HepG2 (cell line): ENCODE data around the gene GPAT3. TPM values are rescaled to one million over a fixed set of nuclear protein-coding genes. Genes with fewer than 3 reads are reported as not detected.

Experiments used
- ATAC-seq: fragments of 200-7000 bp; cut with Tn5 transposase; 3 replicates; pipeline ENCODE4 v1.9.1; 2020; ENCODE audit warnings: mild to moderate bottlenecking, moderate library complexity
- BruUV-seq: library from RNA; stranded (reverse); fragments of 400-500 nt; replicated peaks from 2 replicates; lab custom pipeline; 2021; lab: Mats Ljungman, UMichigan
- CTCF ChIA-PET: fragments of 300-600 bp; formaldehyde crosslinking; extraction: SDS; loops from one replicate; lab custom pipeline; 2021; ENCODE audit warnings: low total read pairs, inconsistent platforms, low intra/inter-chr PET ratio; lab: Yijun Ruan, JAX
- POLR2A ChIA-PET: fragments of 350-600 bp; sonication (Branson Sonifier 250); formaldehyde crosslinking; loops from one replicate; lab custom pipeline; 2020; ENCODE audit warnings: antibody characterized with exemption, inconsistent platforms; lab: Yijun Ruan, JAX
- DNase-seq: peaks from one replicate; pipeline ENCODE4 v3.0.0-alpha.2; 2015; ENCODE audit warnings: low spot score
- FAIRE-seq: peaks from 3 replicates; lab custom pipeline; 2011; peaks lifted over from hg19 to GRCh38; lab: Jason Lieb, UNC
- H2AFZ ChIP-seq: one replicate; pipeline ENCODE4 v1.6.1; 2011; ENCODE audit warnings: low read length, inconsistent platforms
- H3K27ac ChIP-seq: fragments of 300-600 bp; 3 replicates; pipeline ENCODE4 v1.8.0; 2011; ENCODE audit warnings: mixed run types, mild to moderate bottlenecking, mixed read lengths, low read length, inconsistent platforms; ENCODE audit not compliant: insufficient read depth; ENCODE audit errors: extremely low read length
- H3K27me3 ChIP-seq, 2 experiments: fragments of 200-600 bp in 1 of 2; 2 replicates in 1 of 2; 3 replicates in 1 of 2; pipeline versions ENCODE4 v1.6.0 to v1.8.0; 2011; ENCODE audit warnings: low read length in 2 of 2, mild to moderate bottlenecking in 2 of 2, moderate library complexity in 2 of 2, inconsistent platforms in 1 of 2; ENCODE audit not compliant: insufficient read depth in 2 of 2, control insufficient read depth in 1 of 2
- H3K36me3 ChIP-seq, 2 experiments: fragments of 200-600 bp in 1 of 2; replicated peaks in 1 of 2; 2 replicates in 1 of 2; 3 replicates in 1 of 2; pipeline versions ENCODE4 v1.5.1 to v1.8.0; 2011; ENCODE audit warnings: low read length in 2 of 2, inconsistent platforms in 1 of 2; ENCODE audit not compliant: insufficient read depth in 2 of 2, control insufficient read depth in 1 of 2
- H3K4me1 ChIP-seq: 2 replicates; pipeline ENCODE4 v1.5.1; 2012; ENCODE audit warnings: low read length, inconsistent platforms; ENCODE audit not compliant: insufficient read depth
- H3K4me2 ChIP-seq: 2 replicates; pipeline ENCODE4 v1.6.0; 2011; ENCODE audit warnings: low read depth, low read length, inconsistent platforms
- H3K4me3 ChIP-seq, 3 experiments: fragments of 200-600 bp in 1 of 3; sonication (generic), shearing (Covaris generic) in 1 of 3; replicated peaks in 1 of 3; 2 replicates each; pipeline ENCODE4 v1.5.1; 2011 to 2016; ENCODE audit warnings: low read length in 3 of 3, inconsistent platforms in 2 of 3, low read depth in 2 of 3, mild to moderate bottlenecking in 2 of 3, control low read depth in 1 of 3, mixed read lengths in 1 of 3; ENCODE audit not compliant: insufficient read depth in 1 of 3
- H3K79me2 ChIP-seq: one replicate; pipeline ENCODE4 v1.6.1; 2011; ENCODE audit warnings: low read length, inconsistent platforms; ENCODE audit not compliant: insufficient read depth
- H3K9ac ChIP-seq: 2 replicates; pipeline ENCODE4 v1.6.0; 2011; ENCODE audit warnings: mild to moderate bottlenecking, low read depth, low read length, inconsistent platforms; ENCODE audit not compliant: insufficient read depth
- H3K9me3 ChIP-seq: 2 replicates; pipeline ENCODE4 v1.5.1; 2012; ENCODE audit warnings: mild to moderate bottlenecking, low read length
- H4K20me1 ChIP-seq: 2 replicates; pipeline ENCODE4 v1.6.0; 2011; ENCODE audit warnings: inconsistent platforms, mild to moderate bottlenecking, low read length, moderate library complexity; ENCODE audit not compliant: insufficient read depth
- BCL3 ChIP-seq: sonication (generic); formaldehyde crosslinking; IDR thresholded peaks from 2 replicates; pipeline ENCODE4 v1.5.1; 2020; ENCODE audit warnings: mild to moderate bottlenecking, missing genetic modification reagents, moderate library complexity
- CTCF ChIP-seq: sonication (generic); formaldehyde crosslinking; IDR thresholded peaks from 2 replicates; pipeline ENCODE4 v1.5.0; 2020; ENCODE audit warnings: mild to moderate bottlenecking, missing genetic modification reagents, moderate library complexity
- ELF3 ChIP-seq: IDR thresholded peaks from 2 replicates; pipeline ENCODE4 v1.6.1; 2016; ENCODE audit warnings: missing genetic modification reagents, missing compliant biosample characterization
- ELF4 ChIP-seq: sonication (generic); formaldehyde crosslinking; IDR thresholded peaks from 2 replicates; pipeline ENCODE4 v1.5.0; 2020; ENCODE audit warnings: missing genetic modification reagents, mild to moderate bottlenecking, moderate library complexity, borderline replicate concordance
- FOXA3 ChIP-seq: IDR thresholded peaks from 2 replicates; pipeline ENCODE4 v1.6.1; 2016; ENCODE audit warnings: missing genetic modification reagents, missing compliant biosample characterization
- FUBP1 ChIP-seq: sonication (generic); formaldehyde crosslinking; IDR thresholded peaks from 2 replicates; pipeline ENCODE4 v1.5.1; 2020; ENCODE audit warnings: missing genetic modification reagents, mild to moderate bottlenecking, borderline replicate concordance
- KAT7 ChIP-seq: IDR thresholded peaks from 2 replicates; pipeline ENCODE4 v1.6.1; 2018; ENCODE audit warnings: borderline replicate concordance, missing compliant biosample characterization
- NFE2L2 ChIP-seq: fragments of 150-350 bp; IDR thresholded peaks from 2 replicates; pipeline ENCODE4 v1.6.1; 2014; ENCODE audit warnings: low read length
- SOX5 ChIP-seq: IDR thresholded peaks from 2 replicates; pipeline ENCODE4 v1.6.1; 2016; ENCODE audit warnings: borderline replicate concordance
- ZBTB43 ChIP-seq: sonication (generic); formaldehyde crosslinking; conservative IDR thresholded peaks from 2 replicates; pipeline ENCODE4 v1.4.0; 2020; ENCODE audit warnings: missing genetic modification reagents
- ZNF567 ChIP-seq: sonication (generic); formaldehyde crosslinking; IDR thresholded peaks from 2 replicates; pipeline ENCODE4 v1.8.1; 2023; ENCODE audit warnings: mild to moderate bottlenecking, missing genetic modification reagents, borderline replicate concordance
- ZNF660 ChIP-seq: sonication (generic); formaldehyde crosslinking; IDR thresholded peaks from 2 replicates; pipeline ENCODE4 v1.5.1; 2020; ENCODE audit warnings: mild to moderate bottlenecking, low read depth, missing genetic modification reagents, borderline replicate concordance
- ZSCAN12 ChIP-seq: sonication (generic); formaldehyde crosslinking; IDR thresholded peaks from 2 replicates; pipeline ENCODE4 v1.9.0; 2021; ENCODE audit warnings: mild to moderate bottlenecking, missing genetic modification reagents
- WGBS: methylation state at CpG from one replicate; pipeline ENCODE4 v1.1.6; 2017; ENCODE audit warnings: low lambda C conversion rate; 5-methylcytosine and 5-hydroxymethylcytosine counted together
- in situ Hi-C: cut with HindIII; loops from 2 replicates; pipeline ENCODE4 v1.10.0; 2017; ENCODE audit warnings: low pct_unique_long_range_greater_than_20kb; ENCODE audit not compliant: extremely low pct_ligation_motif_present
- intact Hi-C: fragments of 100-400 bp; cut with micrococcal nuclease; formaldehyde crosslinking; loops from one replicate; pipeline ENCODE4 v1.10.0; 2022; ENCODE audit not compliant: unreplicated experiment
- polyA plus RNA-seq, 8 experiments: library from polyadenylated mRNA; depleted of rRNA in 3 of 8; stranded (reverse) in 7 of 8; unstranded in 1 of 8; fragments of >200 nt; fragmentation: Illumina TruSeq in 4 of 8; extraction: Trizol in 4 of 8; gene quantifications; 2 replicates each; pipeline versions ENCODE4 v1.2.1 to v1.2.3, GENCODE V29; 2011 to 2016; ENCODE audit warnings: low read depth in 4 of 8, missing spikeins in 1 of 8, mixed read lengths in 1 of 8; ENCODE audit not compliant: insufficient read depth in 1 of 8
- total RNA-seq, 5 experiments: library from RNA; depleted of rRNA; stranded (reverse); fragments of >200 nt; fragmentation: Illumina TruSeq; extraction: Trizol; gene quantifications; 2 replicates each; pipeline ENCODE4 v1.2.3, GENCODE V29; 2016; ENCODE audit warnings: low read depth in 1 of 5

Gene GPAT3
- total and polyA plus RNA-seq, 2 of the 13 experiments (the other 11 are each of a cell fraction or from before 2014, with no cell fraction given) = 2.4 to 2.6 TPM

- TF ChIP-seq FUBP1 (no peak), BCL3 (CRISPR knock-in tag) (no peak), ELF3 (CRISPR knock-in tag) (peak; percentile 46; the same call in 1 of the 2 replicates), NFE2L2 (peak; percentile 86), SOX5 (CRISPR knock-in tag) (peak; percentile 59; the same call in 1 of the 2 replicates), FOXA3 (CRISPR knock-in tag) (peak; percentile 36; the same call in 1 of the 2 replicates)
Observed at GRCh38 chr4:83618431-83618830, 82.5 kb downstream of the GPAT3 start (continued).

- Histone ChIP-seq H3K9ac (no peak overlapping the region), H3K27me3 (no peaks in the 10 kb centered on the region; a peak in 1 of 5 replicates), H2AFZ (no peak overlapping the region), H3K4me1 (peaks cover 21% of the 10 kb centered on the region), H4K20me1 (no peaks in the 10 kb centered on the region), H3K4me2 (peak overlapping the region; percentile 41; the same call in 1 of the 2 replicates), H3K79me2 (no peaks in the 10 kb centered on the region), H3K36me3 (no peaks in the 10 kb centered on the region), H3K9me3 (peaks cover 30% of the 10 kb centered on the region), H3K4me3 (no peak overlapping the region), H3K27ac (no peak overlapping the region)
- peak; percentile 28; the same call in 2 of the 3 replicates for ATAC-seq
- FAIRE-seq = no peak
- intact Hi-C loops (no loop called here), in situ Hi-C loops (no loop called here)
- no peak for DNase-seq
- POLR2A ChIA-PET = interaction anchor here (1.1 to 1.2 kb wide), 3 partner anchors 14 to 163 kb away, joined by 3 read pairs; partner anchors contain the start of genes HELQ and MRPS18C
- BruUV-seq = no TSS peak
- WGBS = 68% methylated on average over 4 of the region's 4 CpGs
- CTCF ChIA-PET = no interaction called here
- TF ChIP-seq CTCF (CRISPR knock-in tag) (no peak), KAT7 (CRISPR knock-in tag) (no peak), ZBTB43 (CRISPR knock-in tag) (no peak), ZNF567 (CRISPR knock-in tag) (no peak), ZSCAN12 (CRISPR knock-in tag) (no peak), ELF4 (CRISPR knock-in tag) (no peak), ZNF660 (CRISPR knock-in tag) (no peak)
Observed at GRCh38 chr4:83618991-83619645, 83.2 kb downstream of the GPAT3 start.
